ENCODE results near the gene RNF17.

DNA sequence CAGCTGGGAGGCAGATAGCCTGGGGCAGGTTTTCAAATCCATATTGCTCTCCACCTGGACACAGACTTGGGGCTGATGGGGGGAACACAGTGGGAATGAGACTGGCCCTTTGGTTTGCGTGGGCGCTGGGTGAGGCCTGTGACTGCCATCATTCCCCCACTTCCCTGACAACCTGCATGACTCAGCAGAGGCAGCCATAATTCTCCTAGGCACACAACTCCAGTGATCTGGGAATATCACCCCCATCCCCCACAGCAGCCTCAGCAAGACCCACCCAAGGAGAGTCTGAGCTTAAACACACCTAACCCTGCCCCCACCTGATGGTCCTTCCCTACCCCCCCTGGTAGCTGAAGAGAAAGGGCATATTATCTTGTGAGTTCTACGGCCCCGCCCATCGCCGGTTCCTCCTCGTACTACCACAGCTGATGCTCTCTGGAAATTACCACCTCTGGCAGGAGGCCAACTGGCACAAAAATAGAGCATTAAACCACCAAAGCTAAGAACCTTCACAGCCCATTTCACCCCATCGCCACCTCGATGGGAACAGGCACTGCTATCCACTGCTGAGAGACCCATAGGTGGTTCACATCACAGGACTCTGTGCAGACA, 71.0 kb downstream of the RNF17 start:
- TF ChIP-seq EZH2 (optimal IDR thresholded peaks at IDR 0.05; ENCODE audit: low read depth, low read length) = no peak
- no peak for TF ChIP-seq EZH2phosphoT487 (IDR thresholded peaks at IDR 0.05; ENCODE audit: low read length)

All from MM.1S (cell line).